SK-N-SH (cell line): ENCODE results near the gene SMIM11.

Experiments
- JUND ChIP-seq: IDR thresholded peaks from 2 replicates; pipeline ENCODE4 v1.4.0; 2012
- POLR2AphosphoS5 ChIP-seq: IDR thresholded peaks from 2 replicates; pipeline ENCODE4 v1.6.1; 2012; ENCODE audit warnings: low read depth, low read length
- RAD21 ChIP-seq: IDR thresholded peaks from 2 replicates; pipeline ENCODE4 v1.6.1; 2012; ENCODE audit warnings: mild to moderate bottlenecking, low read length
- SIN3A ChIP-seq: IDR thresholded peaks from 2 replicates; pipeline ENCODE4 v1.6.1; 2012; ENCODE audit warnings: low read depth, mild to moderate bottlenecking, low read length, moderate library complexity, borderline replicate concordance
- SMC3 ChIP-seq: IDR thresholded peaks from 2 replicates; pipeline ENCODE4 v1.6.1; 2012; ENCODE audit warnings: low read depth, low read length, improper control_type of control experiment
- TEAD4 ChIP-seq: IDR thresholded peaks from 2 replicates; pipeline ENCODE4 v1.4.0; 2012; ENCODE audit warnings: mild to moderate bottlenecking, borderline replicate concordance; ENCODE audit not compliant: insufficient read depth
- TF ChIP-seq, protein P1 (sequence below): IDR thresholded peaks from 2 replicates; pipeline ENCODE4 v1.6.1; 2012; ENCODE audit warnings: mild to moderate bottlenecking, low read depth, low read length, moderate library complexity

DNA sequence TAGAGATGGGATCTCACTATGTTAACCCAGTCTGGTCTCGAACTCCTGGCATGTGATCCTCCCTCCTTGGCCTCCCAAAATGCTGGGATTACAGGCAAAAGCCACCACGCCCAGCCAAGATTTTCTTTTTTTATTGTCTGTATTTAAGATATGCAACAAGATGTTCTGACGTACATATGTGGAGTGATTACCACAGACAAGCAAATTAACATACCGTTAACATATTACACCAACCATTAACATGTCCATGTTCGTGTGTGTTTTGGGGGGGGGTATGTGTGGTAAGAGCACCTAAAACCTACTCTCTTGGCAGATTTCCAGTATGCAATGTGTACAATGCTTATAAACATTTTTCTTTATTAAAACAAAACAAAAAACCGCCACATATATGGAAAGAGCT is 22.1 kb upstream of the SMIM11 start:
- TF ChIP-seq POLR2AphosphoS5: no peak
- TF ChIP-seq, protein P1, sequence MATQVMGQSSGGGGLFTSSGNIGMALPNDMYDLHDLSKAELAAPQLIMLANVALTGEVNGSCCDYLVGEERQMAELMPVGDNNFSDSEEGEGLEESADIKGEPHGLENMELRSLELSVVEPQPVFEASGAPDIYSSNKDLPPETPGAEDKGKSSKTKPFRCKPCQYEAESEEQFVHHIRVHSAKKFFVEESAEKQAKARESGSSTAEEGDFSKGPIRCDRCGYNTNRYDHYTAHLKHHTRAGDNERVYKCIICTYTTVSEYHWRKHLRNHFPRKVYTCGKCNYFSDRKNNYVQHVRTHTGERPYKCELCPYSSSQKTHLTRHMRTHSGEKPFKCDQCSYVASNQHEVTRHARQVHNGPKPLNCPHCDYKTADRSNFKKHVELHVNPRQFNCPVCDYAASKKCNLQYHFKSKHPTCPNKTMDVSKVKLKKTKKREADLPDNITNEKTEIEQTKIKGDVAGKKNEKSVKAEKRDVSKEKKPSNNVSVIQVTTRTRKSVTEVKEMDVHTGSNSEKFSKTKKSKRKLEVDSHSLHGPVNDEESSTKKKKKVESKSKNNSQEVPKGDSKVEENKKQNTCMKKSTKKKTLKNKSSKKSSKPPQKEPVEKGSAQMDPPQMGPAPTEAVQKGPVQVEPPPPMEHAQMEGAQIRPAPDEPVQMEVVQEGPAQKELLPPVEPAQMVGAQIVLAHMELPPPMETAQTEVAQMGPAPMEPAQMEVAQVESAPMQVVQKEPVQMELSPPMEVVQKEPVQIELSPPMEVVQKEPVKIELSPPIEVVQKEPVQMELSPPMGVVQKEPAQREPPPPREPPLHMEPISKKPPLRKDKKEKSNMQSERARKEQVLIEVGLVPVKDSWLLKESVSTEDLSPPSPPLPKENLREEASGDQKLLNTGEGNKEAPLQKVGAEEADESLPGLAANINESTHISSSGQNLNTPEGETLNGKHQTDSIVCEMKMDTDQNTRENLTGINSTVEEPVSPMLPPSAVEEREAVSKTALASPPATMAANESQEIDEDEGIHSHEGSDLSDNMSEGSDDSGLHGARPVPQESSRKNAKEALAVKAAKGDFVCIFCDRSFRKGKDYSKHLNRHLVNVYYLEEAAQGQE: no peak
- TF ChIP-seq JUND: no peak
- TF ChIP-seq TEAD4: no peak
- no peak for TF ChIP-seq SMC3
- no peak for TF ChIP-seq SIN3A
- TF ChIP-seq RAD21: no peak
